OCI-LY3 (cell line): Measurements from ENCODE around the gene TMEM130.

ENCODE experiments used
- CTCF ChIP-seq: fragments of 200-600, 300-600 bp; sonication (generic); IDR thresholded peaks from 2 replicates; pipeline ENCODE4 v1.5.1; 2014; ENCODE audit warnings: antibody characterized with exemption, low read length, low read depth
- EZH2phosphoT487 ChIP-seq: fragments of 200-600 bp; shearing (Covaris generic); IDR thresholded peaks from 2 replicates; pipeline ENCODE4 v1.6.1; 2018; ENCODE audit warnings: antibody characterized with exemption, mixed run types, low read depth

GRCh38 chr7:98815313-98815712 is 54.5 kb downstream of the TMEM130 start:
- no peak for TF ChIP-seq CTCF
- no peak for TF ChIP-seq EZH2phosphoT487
